HCT116 (cell line): Measurements from ENCODE around the gene ART1.

ENCODE experiments used
- ATF3 ChIP-seq: IDR thresholded peaks from 2 replicates; pipeline ENCODE4 v1.6.1; 2012
- CTCF ChIP-seq, 3 experiments: fragments of 200-600 bp in 1 of 3; sonication (generic) in 1 of 3; IDR thresholded peaks in 2 of 3; conservative IDR thresholded peaks in 1 of 3; 2 replicates each; pipeline ENCODE4 v1.5.1; 2012 to 2017; ENCODE audit warnings: low read depth in 2 of 3, low read length in 2 of 3, antibody characterized with exemption in 1 of 3, borderline replicate concordance in 1 of 3, control low read depth in 1 of 3, mild to moderate bottlenecking in 1 of 3, mixed read lengths in 1 of 3, mixed run types in 1 of 3, moderate library complexity in 1 of 3; ENCODE audit not compliant: insufficient read depth in 1 of 3
- POLR2AphosphoS5 ChIP-seq: IDR thresholded peaks from 2 replicates; pipeline ENCODE4 v1.6.1; 2011; ENCODE audit warnings: mild to moderate bottlenecking, low read depth, low read length, moderate library complexity

GRCh38 chr11:3674189-3674588, 29.3 kb downstream of the ART1 start:
- TF ChIP-seq ATF3 (no peak), CTCF (IDR thresholded peaks at IDR 0.05 in 2 of 3, conservative IDR thresholded peaks at IDR 0.05 in 1 of 3; ENCODE audit: borderline replicate concordance in 1 of 3, insufficient read depth in 1 of 3, low read depth in 2 of 3, low read length in 2 of 3) (no peak), POLR2AphosphoS5 (no peak)
